Measurements from ENCODE around the gene ZDHHC14. TPM values are rescaled to one million over a fixed set of nuclear protein-coding genes. Genes with fewer than 3 reads are reported as not detected.

ZDHHC14 gene
- total RNA-seq, 1 experiment from 2014 or later, result 5.5 TPM

DNA sequence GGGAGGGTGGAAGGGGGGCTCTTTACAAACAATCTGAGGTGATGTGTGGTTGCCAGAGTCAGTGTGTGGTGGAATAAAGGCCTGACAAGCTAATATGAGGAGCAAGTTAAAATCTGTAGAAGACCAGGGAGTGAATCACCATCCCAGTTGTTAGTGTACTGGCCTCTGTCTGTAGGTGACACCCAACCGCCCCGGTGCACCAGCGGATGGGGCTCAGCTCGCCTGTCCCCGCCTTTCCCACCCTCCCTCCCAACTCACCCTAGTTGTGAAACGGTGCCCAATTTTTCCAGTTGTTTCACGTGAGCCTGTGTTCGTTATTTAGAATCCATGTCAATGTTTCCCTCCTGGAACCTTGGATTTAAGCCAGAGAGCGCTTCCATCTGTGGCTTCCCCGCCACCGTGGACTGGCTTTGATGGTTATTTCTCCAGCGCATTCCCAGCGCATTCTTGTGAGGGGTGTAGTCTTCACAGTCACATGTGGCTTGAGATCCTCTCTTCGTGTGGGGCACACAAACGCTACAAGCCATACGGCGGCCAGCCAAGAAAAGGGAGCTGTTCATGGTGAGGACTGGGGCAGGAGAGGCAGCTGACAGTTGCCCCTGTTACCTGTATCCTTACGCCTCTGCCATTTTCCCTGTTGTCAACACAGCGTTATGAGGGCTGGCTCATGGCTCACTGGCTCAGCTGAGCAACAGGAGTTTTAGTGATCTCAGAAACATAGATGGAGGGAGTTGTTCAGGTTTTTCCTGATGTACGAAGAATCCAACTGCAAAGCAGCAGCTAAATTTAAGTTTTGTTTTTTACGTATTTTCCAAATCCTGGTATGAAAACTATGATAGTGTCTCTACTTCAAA, 137.6 kb downstream of the ZDHHC14 start:
- DNase-seq (ENCODE audit: low spot score), result peak; percentile 23

DNA sequence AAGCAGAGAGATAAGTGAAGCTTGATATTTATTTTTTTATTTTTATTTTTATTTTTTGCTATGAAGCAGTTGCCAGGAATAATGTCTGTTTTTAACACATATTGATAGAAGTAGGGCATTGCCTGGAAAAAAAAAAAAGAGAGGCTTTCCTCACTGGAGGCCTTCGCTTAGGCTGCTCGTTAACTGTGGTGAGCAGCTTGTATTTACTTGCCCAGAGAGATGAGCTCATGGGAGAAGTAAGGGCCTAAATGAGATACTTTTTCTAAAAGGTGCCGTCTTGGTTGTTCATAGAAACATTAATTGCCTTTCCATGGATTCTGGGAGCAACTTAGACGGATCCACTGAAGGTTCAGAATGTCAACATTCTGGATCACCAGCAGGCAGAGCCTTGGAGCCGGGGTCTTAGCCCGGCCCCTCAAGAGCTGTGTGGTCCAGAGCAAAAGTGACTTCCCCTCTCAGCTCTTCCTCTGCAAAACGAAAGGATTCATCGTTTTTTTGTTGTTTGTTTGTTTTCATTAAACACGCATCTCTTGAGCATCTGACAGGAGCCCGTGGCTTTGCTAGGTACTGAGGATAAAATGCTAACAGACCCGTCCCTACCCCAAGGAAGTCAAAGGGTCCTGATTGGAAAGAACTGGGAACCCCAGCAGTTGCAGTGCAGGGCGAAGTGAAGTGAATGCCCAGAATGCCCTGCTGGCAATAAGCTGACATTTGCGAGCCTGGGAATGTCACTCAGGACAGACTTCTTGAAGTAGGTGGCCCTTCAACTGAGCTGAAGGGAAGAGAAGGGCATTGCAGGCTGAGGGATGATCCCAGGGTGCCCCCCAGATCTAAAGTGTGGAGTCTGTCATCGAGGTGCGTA, 138.5 kb downstream of the ZDHHC14 start:
- DNase-seq (ENCODE audit: low spot score), result no peak

DNA sequence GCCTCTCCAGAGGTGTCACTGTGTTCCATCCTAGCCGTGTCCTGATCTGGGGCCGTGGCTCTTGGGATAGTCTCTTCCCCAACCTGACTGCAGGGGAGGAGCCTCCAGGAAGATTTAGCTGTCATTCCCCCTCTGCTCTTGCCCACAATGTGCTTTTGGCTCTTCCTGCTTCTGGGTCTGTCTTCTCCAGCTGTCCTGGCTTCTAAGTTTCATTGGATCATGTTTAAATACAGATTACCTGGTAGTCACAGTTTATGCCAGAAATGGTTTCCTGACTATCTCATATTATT, 139.1 kb downstream of the ZDHHC14 start:
- no peak for DNase-seq (ENCODE audit: low spot score)

DNA sequence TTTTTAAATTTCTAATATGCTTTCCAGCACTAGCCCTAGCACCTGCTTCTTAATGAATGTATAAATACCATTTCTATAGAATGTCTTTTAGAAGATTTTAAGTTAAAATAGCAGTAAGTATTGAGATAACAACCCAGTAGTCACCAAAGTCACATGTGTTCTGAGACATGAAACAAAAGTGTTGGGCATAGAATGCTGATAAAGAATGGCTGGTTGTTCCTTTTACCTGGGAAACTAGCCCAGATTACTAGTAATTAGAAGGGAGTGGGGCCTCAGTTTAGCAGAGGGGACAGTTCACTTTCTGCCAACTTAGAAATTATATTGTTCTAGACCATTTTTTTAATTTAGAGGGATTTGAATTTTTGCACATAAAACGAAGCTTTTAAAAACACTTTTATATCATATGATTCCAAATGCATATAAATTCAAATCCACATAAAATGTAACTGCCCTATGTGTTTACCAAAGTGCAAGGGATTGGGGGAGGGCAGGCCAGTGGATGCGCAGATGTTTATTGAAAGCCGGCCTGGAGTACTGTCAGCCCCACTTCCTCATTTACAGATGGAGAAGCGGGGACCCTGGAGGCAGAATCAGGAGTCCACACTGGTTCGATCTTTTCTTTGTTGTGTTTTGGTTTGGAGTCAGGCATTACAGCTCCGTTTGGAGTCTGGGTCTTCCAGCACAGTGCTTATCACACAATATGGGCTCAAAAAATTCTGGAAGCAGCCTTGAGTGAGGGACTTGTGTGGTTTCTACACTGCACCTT, 139.8 kb downstream of the ZDHHC14 start:
- no peak for DNase-seq (ENCODE audit: low spot score)

DNA sequence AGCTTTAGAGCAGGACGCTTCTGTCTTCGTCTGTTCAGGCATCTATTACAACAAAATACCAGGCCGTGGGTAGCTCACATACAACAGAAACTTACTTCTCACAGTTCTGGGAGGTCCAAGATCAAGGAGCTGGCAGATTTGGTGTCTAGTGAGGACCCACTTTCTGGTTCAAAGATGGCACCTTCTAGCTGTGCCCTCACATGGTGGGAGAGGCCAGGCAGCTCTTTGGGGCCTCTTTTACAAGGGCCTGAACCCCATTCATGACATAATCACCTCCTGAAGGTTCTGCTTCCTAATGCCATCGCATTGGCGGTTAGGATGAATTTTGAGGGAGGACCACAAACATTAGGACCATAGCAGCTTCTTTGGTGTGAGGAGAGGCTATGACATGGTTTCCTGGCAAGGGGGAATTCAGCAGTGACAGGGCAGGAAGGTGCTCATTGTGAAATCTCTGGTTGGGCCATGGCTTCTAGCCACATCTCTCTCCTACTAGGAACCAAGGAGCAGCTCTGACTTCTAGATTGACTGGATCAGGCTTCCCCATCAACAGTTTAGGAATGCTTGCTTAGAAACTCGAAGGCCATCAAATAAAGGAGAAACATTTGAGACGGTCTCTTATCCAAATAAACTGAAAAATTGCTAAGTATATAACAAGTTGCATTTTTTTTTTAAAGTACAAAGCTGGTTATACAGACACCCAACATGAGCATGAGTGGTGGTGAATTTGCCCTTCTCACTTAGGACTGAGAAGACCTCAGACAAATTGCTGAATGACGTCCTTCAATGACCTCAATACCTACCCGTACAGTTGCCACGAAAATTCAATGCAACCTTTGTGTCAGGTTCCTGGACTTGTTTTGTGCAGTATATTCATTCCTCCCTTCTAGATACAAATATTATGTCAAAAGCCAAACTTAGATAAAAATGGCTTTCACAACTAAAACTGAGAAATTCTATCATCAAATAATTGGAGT, 140.7 kb downstream of the ZDHHC14 start:
- no peak for DNase-seq (ENCODE audit: low spot score)

DNA sequence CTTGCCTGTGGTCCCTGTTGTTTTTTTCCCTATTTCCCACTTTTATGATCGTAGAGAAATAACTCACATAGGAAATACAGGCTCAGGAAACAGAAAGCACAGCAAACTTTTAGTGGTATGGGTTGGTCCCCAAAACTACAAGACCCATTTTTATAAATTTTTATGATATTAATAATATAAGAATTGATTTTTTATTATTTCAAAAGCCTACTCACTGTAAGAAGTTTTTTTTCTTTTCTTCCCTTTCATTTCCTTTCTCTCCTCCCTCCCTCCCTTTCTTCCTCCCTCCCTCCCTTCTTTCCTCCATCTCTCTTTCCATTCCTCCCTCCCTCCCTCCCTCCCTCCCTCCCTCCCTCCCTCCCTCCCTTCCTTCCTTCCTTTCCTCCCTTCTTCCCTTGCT, 141.5 kb downstream of the ZDHHC14 start:
- DNase-seq (ENCODE audit: low spot score), result no peak

DNA sequence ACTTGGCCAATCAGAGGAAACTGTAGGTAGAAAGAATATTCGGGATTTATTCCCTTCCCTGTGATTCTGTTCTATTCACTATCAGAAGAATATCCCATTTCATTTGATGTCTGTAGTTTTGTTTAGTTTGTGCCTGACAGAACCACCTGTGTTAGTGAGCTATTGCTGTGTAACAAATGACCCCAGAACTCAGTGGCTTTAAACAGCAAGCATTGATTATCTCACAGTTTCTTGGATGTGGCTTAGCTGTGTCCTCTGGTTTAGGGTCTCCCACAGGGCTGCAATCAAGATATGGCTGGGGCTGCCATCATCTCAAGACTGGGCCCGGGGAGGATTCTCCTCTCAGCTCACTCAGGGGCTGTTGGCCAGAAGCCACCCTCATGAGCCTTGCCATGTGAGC, 143.7 kb downstream of the ZDHHC14 start:
- no peak for DNase-seq (ENCODE audit: low spot score)

DNA sequence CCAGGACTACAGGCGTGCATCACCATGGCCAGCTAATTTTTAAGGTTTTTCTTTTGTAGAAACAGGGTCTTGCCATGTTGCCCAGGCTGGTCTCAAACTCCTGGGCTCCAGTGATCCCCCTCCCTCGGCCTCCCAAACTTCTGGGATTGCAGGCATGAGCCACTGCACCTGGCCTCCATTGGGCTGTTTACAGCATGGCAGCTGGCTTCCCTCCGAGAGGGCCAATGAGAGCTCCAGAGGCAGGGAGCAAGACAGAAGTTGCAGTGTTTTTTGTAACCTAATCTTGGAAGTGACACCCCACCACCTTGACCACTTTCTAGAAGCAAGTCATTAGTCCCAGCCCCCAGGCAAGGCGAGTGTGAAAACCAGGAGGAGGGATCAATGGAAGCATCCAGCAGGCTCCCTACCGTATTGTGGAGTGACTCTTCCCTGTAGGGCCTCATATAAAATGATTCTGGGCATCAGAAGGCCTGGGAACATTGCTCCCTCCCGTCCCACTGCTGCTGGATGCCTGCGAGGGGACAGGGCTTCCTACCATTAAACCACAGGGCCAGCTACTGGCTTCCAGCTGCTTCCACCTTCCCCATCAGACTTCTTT, 144.4 kb downstream of the ZDHHC14 start:
- no peak for DNase-seq (ENCODE audit: low spot score)

DNA sequence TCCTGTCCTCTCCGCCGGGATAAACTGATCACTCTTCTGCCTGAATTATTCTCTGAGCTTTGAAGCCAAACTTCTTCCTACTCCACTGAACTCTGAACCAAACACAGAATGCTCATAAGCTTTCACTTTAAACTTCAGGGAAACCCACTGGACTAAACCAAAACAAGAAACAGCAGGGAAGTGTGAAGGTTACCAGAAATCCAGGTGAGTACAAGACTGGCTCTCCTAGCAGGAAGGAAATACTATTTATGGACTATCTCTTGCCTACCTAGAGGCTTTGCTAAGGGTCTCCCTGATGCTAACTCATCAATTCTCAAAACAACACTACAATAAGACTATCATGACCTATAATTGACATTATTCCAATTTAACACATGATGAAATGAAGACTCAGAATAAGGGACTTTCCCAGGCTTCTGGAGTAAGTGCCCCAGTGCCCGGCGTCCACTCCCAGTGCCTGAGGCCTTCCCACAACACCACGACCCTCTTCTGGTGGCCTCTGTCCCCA, 145.0 kb downstream of the ZDHHC14 start:
- DNase-seq (ENCODE audit: low spot score), result no peak

DNA sequence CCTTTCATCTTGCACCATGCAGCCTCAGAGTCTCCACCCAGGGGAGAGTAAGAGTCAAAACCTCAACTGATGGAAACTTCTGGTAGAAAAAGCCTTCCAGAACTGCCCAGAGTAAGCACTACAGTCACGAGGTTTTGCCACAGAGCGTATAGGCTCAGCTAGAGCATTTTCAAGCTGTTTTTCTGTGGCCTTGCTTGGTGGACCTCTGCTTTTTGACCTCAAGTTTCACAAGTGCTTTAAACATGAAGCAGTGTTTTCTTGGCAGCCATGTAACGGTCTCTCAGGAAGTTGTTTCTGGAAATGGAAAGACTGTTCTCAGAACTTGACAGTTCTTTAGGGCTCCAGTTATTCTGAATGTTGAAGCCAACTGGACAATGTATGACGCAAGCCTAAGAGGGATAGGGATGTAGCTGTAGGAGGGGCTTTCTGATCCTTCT, 146.5 kb downstream of the ZDHHC14 start:
- no peak for DNase-seq (ENCODE audit: low spot score)

DNA sequence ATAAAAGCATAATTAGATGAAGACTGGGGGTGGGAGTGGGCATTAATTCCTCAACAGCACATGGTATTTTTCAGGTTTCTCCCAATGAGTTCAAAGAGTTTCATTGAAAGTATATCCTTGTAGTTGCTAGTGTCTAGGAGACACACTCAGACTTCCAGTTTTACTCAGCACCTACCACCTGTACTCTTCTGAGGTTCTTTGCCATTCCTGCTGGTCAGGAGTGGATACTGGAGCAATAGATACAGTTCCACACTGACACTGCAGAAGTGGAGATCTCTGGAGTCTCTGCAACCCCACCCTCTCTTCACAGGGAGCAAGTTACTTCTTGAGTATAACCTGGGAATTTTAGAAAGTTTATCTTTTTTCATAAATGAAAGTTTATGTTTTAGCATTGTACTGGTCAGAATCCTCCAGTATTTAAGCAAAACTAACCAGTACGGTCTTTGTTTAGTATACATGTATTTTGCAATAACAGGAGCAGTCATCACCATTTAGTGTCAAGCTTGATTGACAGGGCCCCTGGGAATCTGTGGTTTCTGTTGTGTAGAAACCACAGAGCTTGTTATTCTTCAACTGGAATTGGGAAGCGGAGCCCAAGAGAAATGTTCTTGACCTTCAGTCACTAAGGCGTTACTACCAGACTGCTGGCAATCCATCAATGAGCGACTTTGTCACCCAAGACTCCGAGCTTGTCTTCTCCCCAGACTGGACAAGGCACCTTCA, 148.1 kb downstream of the ZDHHC14 start:
- DNase-seq (ENCODE audit: low spot score), result no peak

DNA sequence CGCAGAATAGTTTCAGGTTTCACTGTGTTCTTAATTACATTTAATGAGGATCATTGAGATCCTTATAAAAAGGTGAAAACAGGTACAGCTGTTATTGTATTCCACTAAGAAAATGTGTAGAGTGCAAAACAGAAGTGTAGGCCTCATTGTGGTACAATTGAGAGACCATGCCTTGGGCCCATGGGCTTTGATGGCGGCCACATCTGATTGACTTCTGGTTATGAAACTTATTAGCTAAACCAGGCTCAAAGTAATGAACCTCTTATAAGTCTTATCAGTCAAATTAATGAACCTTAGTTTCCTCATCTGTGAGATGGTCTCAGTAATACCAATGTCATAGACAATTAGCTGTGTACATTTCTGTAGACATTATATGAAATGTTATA, 148.7 kb downstream of the ZDHHC14 start:
- no peak for DNase-seq (ENCODE audit: low spot score)

DNA sequence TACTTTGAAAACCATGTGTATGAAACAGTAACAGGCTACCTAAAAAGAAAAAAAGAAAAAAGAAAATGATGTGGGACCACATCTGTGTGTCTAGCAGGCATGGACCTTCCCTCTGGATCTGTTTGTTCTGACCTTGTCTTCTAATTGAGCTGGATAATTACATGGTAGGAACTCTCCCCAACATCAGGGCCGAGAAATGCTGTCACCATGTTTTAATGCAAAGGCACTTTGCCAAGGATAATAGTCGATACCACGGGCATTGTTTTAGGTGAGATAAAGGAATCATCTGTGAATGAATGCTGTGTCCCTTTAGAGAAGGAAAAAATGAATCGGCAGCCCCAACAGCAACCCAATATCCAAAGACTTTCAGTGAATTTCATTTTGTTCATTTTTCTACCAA, 149.1 kb downstream of the ZDHHC14 start:
- no peak for DNase-seq (ENCODE audit: low spot score)

DNA sequence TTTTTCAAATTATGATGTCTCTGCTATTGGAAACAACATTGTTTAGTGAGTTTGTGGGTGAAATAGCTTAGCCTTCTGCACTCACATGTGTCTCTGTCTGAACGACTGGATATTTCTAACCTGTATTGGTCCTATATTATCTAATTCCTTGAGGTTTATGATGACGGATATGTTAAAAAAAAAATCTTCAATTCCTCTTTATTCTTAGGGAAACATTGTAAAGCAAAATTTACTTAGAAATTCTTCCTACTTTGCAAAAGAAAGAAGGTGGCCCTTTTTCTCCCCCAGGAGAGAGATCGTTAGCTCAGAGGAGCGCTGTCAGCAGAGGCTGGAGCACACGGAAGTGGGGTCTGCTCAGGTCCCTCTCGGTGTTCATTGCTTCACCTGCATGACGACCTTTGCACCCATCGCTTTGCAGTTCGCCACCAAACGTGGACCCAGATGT, 149.8 kb downstream of the ZDHHC14 start:
- no peak for DNase-seq (ENCODE audit: low spot score)

DNA sequence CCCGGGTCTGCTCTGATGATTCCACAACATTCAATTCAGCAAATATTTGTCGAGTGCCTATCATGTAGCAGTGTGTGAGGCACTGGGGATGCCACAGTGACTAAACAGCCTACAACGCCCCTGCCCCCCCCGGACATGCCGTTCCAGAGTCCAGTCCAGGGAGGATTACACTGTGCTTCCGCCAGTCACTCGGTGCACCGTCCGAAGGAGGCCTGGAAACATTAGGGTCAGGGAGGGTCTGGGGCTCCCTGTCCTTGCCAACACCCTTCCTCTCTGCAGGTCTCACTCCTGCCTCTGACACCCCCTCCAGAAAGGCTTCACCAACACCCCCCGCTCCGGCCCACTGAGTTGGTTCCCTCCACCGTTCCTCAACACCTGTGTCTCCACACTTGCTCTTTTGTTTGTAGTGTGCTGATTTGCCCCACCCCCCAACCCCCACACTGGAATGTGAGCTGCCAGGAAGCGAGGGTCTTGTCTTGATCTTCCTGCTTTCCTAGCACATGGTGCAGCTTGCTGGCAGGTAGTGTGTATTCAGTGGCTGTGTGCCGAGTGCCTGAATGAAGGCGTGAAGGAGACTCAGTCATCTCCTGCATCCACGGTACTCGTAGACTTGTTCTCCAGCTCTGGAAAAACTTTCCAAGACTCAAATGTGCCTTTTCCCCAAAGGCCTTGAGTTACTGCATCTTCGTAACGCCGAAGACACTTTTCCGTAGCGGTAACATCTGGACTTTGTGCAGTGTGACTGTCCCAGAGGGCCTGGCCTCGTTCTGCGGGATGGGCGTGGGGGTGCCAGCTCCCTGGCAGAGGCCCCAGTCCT, 150.4 kb downstream of the ZDHHC14 start:
- no peak for DNase-seq (ENCODE audit: low spot score)

DNA sequence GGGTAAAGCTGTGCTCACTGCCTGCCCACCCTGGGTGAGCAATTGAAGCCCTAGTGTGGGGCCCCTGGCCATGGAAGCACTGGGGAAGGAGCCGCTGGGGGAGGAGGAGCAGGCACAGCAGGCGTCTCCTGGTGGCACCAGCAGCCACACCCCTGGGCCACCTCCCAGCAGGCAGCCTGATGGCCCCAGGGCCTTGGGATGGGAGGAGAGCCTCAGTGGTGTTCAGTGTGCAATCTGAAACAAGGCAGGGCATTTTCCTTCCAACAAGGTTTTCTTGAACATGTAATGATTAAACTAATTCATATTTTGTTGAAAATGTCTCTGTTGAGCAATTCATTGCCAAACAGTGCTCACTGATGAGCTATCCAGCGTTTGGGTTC, 151.0 kb downstream of the ZDHHC14 start:
- no peak for DNase-seq (ENCODE audit: low spot score)

DNA sequence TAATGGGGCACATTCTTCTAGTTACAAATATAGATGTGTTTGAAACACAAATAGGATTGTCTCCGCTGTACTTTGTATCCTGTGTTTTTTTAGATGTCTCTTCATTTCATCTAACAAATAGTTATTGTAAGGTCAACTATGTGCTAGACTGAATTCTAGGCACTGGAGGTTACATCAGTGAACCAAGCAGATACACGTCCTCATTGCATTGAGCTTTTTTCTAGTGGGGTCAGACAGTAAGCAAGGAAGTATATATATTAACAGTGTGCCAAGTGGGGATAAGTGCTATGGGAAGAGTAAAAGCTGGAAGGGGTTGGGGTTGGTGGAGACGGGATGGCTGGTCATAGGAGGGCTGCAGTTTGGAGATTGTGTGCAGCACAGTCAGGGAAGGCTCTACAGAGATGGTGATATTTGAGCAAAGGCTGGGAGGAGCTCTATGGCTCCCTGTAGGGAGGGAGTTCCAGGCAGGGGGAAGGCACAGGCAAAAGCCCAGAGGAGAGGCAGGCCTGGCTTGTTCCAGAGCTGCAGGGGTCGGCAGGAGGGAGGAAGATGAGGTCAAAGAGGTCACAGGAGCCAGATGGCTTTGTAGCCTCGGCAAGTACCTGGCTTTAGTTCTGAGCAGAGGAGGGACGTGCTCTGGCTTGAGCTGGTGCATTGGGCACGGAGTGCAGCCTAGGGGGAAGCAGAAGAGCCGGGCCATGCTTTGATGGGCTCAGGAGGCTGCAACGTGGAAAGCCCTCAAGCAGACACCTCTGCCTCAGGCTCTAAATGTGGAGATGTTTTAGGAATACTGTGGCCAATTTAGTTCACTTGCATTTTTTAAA, 152.3 kb downstream of the ZDHHC14 start:
- no peak for DNase-seq (ENCODE audit: low spot score)

Measured in A172 (cell line).